ENCODE data around the gene SPG7.
"Not testable (repeated sequence)": the region's sequence is repeated elsewhere in the genome, so short reads cannot be mapped to it uniquely, and the experiment has no call there.

Gene SPG7

DNA sequence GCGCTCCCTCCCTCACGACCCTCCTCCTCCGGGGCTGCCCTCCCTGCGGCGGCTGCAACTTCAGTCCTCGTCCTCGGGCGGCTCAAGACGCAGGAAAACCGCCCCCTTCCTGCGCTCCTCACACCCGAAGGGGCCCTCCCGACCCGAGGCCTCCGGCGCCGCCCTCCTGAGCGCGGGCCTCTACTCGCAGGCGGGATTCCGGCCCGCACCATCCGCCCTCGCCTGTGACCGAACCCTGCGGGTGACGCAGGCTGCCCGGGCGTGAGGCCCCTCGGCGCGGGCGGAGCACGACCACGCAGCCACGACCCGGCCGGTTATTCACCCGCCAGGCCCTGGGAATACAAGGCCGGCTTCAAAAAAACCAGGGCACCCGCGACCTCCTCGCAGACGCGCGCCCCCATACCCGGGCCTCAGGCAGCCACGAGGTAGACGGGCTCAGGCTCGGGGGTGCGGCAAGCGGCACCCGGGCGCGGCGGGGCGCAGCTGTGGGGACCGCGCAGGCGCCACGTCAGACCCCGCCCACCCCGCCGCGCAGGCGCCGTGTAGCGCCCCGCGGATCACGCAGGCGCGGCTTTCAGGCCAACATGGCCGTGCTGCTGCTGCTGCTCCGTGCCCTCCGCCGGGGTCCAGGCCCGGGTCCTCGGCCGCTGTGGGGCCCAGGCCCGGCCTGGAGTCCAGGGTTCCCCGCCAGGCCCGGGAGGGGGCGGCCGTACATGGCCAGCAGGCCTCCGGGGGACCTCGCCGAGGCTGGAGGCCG lies at the start of gene SPG7:
SPG7 (plus strand) TSS at position 570 of the 757 bp plus-strand sequence; CDS start at position 585, 15 bp downstream.
- Mint-ChIP-seq H3K9me3 (ENCODE audit: low read depth) (no peaks in the 10 kb centered on the region), H3K27me3 (no peaks in the 10 kb centered on the region), H3K27ac (peak within 1 kb of the TSS; percentile 96), H3K4me1 (ENCODE audit: low read depth) (peaks cover 33% of the 10 kb centered on the region), H3K36me3 (no peaks in the 10 kb centered on the region), H3K4me3 (peak within 1 kb of the TSS; percentile 99)

GRCh38 chr16:89458551-89458950 lies 49.7 kb upstream of the SPG7 start:
- Mint-ChIP-seq H3K27ac (no peak overlapping the region), H3K4me1 (ENCODE audit: low read depth) (peaks cover 60% of the 10 kb centered on the region), H3K9me3 (ENCODE audit: low read depth) (no peaks in the 10 kb centered on the region), H3K4me3 (no peak overlapping the region), H3K27me3 (no peaks in the 10 kb centered on the region), H3K36me3 (peaks cover 4% of the 10 kb centered on the region)

- H3K27ac Mint-ChIP-seq, result peak overlapping the region; percentile 81
- no peaks in the 10 kb centered on the region for H3K27me3 Mint-ChIP-seq
- peaks cover 4% of the 10 kb centered on the region for H3K36me3 Mint-ChIP-seq
- H3K9me3 Mint-ChIP-seq (ENCODE audit: low read depth), result no peaks in the 10 kb centered on the region
- peak overlapping the region; percentile 51 for H3K4me3 Mint-ChIP-seq
- H3K4me1 Mint-ChIP-seq (ENCODE audit: low read depth), result peaks cover 60% of the 10 kb centered on the region
These were observed 49.2 kb upstream of the SPG7 start for GRCh38 chr16:89458967-89459366.

DNA sequence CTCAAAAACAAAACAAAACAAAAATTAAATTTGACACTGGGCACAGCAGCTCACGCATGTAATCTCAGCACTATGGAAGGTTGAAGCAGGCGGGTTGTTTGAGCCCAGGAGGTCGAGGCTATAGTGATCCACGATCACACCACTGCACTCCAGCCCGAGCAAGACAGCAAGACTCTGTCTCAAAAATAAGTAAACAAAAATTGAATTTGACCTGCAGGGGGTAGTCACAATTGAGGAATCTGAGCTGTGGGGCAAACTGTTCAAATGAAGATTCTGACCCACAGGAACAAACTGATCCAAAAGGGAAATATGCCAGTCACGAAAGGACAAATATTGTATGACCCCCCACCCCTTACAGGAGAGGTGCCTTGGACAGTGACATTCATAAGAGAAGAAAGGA lies 47.6 kb upstream of the SPG7 start:
- H3K27ac Mint-ChIP-seq, result peak overlapping the region; percentile 77
- peaks cover 65% of the 10 kb centered on the region for H3K4me1 Mint-ChIP-seq (ENCODE audit: low read depth)
- peaks cover 4% of the 10 kb centered on the region for H3K36me3 Mint-ChIP-seq
- no peak overlapping the region for H3K4me3 Mint-ChIP-seq
- H3K27me3 Mint-ChIP-seq, result no peaks in the 10 kb centered on the region
- H3K9me3 Mint-ChIP-seq (ENCODE audit: low read depth), result no peaks in the 10 kb centered on the region

DNA sequence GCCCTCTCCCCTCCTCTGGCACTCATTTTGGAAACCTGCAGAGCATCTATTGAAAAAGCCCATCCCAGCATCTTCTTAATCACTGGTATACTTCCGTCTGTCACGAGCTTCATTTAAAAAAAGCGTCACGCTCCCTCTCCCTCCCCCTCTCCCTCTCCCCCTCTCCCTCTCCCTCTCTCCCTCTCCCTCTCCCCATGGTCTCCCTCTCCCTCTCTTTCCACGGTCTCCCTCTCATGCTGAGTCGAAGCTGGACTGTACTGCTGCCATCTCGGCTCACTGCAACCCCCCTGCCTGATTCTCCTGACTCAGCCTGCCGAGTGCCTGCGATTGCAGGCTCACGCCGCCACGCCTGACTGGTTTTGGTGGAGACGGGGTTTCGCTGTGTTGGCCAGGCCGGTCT lies 46.3 kb upstream of the SPG7 start:
- Mint-ChIP-seq H3K27ac (peak overlapping the region; percentile 34), H3K4me1 (ENCODE audit: low read depth) (peaks cover 68% of the 10 kb centered on the region)
- not testable (repeated sequence) for H3K9me3 Mint-ChIP-seq (ENCODE audit: low read depth); H3K36me3 Mint-ChIP-seq; H3K4me3 Mint-ChIP-seq; H3K27me3 Mint-ChIP-seq

GRCh38 chr16:89462639-89463038 lies 45.6 kb upstream of the SPG7 start:
- H3K4me3 Mint-ChIP-seq; H3K9me3 Mint-ChIP-seq (ENCODE audit: low read depth); H3K27me3 Mint-ChIP-seq; H3K27ac Mint-ChIP-seq; H3K36me3 Mint-ChIP-seq: not testable (repeated sequence)
- peaks cover 74% of the 10 kb centered on the region for H3K4me1 Mint-ChIP-seq (ENCODE audit: low read depth)

- not testable (repeated sequence) for H3K4me3 Mint-ChIP-seq
These were observed 44.9 kb upstream of the SPG7 start for GRCh38 chr16:89463312-89463711.

DNA sequence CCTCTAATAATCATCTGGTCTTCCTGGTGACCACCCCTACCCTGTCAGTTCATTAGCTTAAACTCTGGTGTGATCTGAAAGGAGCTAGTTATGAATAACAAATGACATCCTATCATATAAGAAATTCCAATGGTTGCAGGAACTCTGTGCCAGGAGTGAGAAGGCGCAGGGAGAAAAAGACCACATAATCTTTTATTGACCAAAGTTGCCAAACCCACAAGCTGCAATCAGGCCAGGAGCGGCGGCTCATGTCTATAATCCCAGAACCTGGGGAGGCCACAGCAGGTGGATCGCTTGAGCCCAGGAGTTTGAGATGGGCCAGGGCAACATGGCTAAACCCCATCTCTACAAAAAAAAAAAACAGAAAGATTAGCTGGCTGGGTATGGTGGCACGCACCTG lies 41.3 kb upstream of the SPG7 start:
- H3K27me3 Mint-ChIP-seq, result no peaks in the 10 kb centered on the region
- peak overlapping the region; percentile 44 for H3K4me3 Mint-ChIP-seq
- H3K36me3 Mint-ChIP-seq, result no peaks in the 10 kb centered on the region
- H3K9me3 Mint-ChIP-seq (ENCODE audit: low read depth), result no peaks in the 10 kb centered on the region
- peak overlapping the region; percentile 72 for H3K27ac Mint-ChIP-seq
- peaks cover 72% of the 10 kb centered on the region for H3K4me1 Mint-ChIP-seq (ENCODE audit: low read depth)

More at GRCh38 chr16:89463312-89463711, 44.9 kb upstream of the SPG7 start:
- not testable (repeated sequence) for H3K27me3 Mint-ChIP-seq; H3K9me3 Mint-ChIP-seq (ENCODE audit: low read depth); H3K36me3 Mint-ChIP-seq; H3K27ac Mint-ChIP-seq
- peaks cover 75% of the 10 kb centered on the region for H3K4me1 Mint-ChIP-seq (ENCODE audit: low read depth)

DNA sequence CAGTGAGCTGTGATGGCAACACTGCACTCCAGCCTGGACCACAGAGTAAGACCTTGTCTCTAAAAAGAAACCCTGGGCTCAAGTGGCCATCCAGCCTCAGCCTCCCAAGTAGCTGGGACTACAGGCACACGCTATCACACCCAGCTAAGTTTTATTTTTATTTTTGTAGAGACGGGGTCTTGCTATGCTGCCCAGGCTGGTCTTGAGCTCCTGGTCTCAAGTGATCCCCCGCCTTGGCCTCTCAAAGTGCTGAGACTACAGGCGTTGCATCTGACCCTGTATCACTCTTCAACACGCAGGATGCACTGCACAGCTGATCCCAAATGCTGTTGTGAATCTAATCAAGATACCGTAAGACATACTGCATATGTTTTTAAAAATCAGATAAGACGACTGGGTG lies 40.8 kb upstream of the SPG7 start:
- Mint-ChIP-seq H3K36me3 (no peaks in the 10 kb centered on the region), H3K9me3 (ENCODE audit: low read depth) (no peaks in the 10 kb centered on the region), H3K4me3 (no peak overlapping the region), H3K4me1 (ENCODE audit: low read depth) (peaks cover 76% of the 10 kb centered on the region), H3K27me3 (no peaks in the 10 kb centered on the region), H3K27ac (no peak overlapping the region)

DNA sequence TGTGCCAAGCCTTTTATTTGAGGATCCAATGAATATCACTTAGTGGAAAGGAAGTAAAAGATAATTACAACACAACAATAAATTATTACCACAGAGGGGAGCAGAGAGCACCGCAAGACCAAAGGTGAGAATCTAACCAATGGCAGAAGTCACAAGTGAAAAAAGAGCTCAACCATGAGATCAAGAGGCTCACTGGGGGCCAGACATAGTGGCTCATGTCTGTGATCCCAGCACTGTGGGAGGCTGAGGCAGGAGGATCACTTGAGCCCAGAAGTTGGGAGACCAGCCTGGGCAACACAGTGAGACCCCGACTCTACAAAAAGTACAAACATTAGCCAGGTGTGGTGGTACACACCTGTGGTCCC lies 35.5 kb upstream of the SPG7 start:
- Mint-ChIP-seq H3K36me3 (peaks cover 2% of the 10 kb centered on the region), H3K4me3 (peak overlapping the region; percentile 61), H3K27ac (peak overlapping the region; percentile 69), H3K27me3 (no peaks in the 10 kb centered on the region), H3K4me1 (ENCODE audit: low read depth) (peaks cover 87% of the 10 kb centered on the region), H3K9me3 (ENCODE audit: low read depth) (no peaks in the 10 kb centered on the region)

GRCh38 chr16:89473136-89473712 lies 35.0 kb upstream of the SPG7 start:
- H3K36me3 Mint-ChIP-seq, result peaks cover 2% of the 10 kb centered on the region
- H3K27me3 Mint-ChIP-seq, result no peaks in the 10 kb centered on the region
- peak overlapping the region; percentile 69 for H3K27ac Mint-ChIP-seq
- peak overlapping the region; percentile 40 for H3K4me3 Mint-ChIP-seq
- peaks cover 86% of the 10 kb centered on the region for H3K4me1 Mint-ChIP-seq (ENCODE audit: low read depth)
- no peaks in the 10 kb centered on the region for H3K9me3 Mint-ChIP-seq (ENCODE audit: low read depth)

GRCh38 chr16:89473791-89474414 lies 34.3 kb upstream of the SPG7 start:
- Mint-ChIP-seq H3K36me3 (peaks cover 2% of the 10 kb centered on the region), H3K27ac (peak overlapping the region; percentile 77), H3K27me3 (no peaks in the 10 kb centered on the region), H3K4me3 (peak overlapping the region; percentile 70), H3K9me3 (ENCODE audit: low read depth) (no peaks in the 10 kb centered on the region), H3K4me1 (ENCODE audit: low read depth) (peaks cover 91% of the 10 kb centered on the region)

DNA sequence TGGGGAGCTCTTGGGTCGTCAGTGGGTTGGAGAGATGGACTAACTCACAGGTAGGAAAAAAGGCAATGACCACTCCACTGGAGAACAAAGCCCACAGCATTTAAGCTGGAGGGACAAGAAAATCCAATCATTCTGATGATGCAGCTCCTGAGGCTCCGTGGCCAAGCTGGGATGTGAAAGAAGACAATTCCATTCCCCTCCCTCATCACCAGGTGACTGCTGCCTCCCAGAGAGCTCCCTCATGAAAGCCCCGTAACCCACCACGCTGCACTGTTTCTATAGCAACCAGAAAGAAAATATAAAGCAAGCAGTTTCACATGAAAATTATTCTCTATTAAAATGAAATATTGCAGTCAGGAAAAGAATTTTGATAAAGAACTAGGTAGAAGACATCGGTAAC lies 33.1 kb upstream of the SPG7 start:
- Mint-ChIP-seq H3K9me3 (ENCODE audit: low read depth) (no peaks in the 10 kb centered on the region), H3K36me3 (peaks cover 2% of the 10 kb centered on the region), H3K27me3 (no peaks in the 10 kb centered on the region), H3K4me3 (peak overlapping the region; percentile 70), H3K27ac (no peak overlapping the region), H3K4me1 (ENCODE audit: low read depth) (peaks cover 89% of the 10 kb centered on the region)

DNA sequence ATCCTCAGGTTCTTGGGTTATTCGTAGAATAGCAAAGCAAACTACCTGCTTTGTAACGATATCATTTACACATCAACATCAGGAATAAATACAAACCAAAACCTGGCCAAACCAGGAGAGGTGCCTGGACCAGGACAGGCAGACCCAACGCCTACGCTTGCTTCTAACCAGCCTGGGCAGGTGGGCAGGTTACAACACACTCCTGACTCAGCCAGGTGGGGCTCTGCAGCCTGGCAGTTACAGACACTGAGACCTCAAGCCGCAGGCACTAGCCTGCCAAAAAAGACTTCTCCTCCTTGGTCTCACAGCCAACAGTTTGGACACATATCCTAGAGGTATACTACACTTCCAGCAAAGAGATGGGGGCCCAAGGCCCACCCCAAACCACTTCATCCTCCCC lies 31.8 kb upstream of the SPG7 start:
- H3K4me1 Mint-ChIP-seq (ENCODE audit: low read depth), result peaks cover 91% of the 10 kb centered on the region

GRCh38 chr16:89476811-89477261 lies 31.4 kb upstream of the SPG7 start:
- peak overlapping the region; percentile 67 for H3K27ac Mint-ChIP-seq
- peak overlapping the region; percentile 68 for H3K4me3 Mint-ChIP-seq
- peaks cover 6% of the 10 kb centered on the region for H3K36me3 Mint-ChIP-seq
- H3K9me3 Mint-ChIP-seq (ENCODE audit: low read depth), result no peaks in the 10 kb centered on the region
- no peaks in the 10 kb centered on the region for H3K27me3 Mint-ChIP-seq
- H3K4me1 Mint-ChIP-seq (ENCODE audit: low read depth), result peaks cover 91% of the 10 kb centered on the region

More for the DNA sequence above, 31.8 kb upstream of the SPG7 start:
- Mint-ChIP-seq H3K4me3 (peak overlapping the region; percentile 68), H3K27me3 (no peaks in the 10 kb centered on the region), H3K36me3 (peaks cover 5% of the 10 kb centered on the region), H3K27ac (peak overlapping the region; percentile 67), H3K9me3 (ENCODE audit: low read depth) (no peaks in the 10 kb centered on the region)
